Thoracic aorta (tissue), 2 donors: ENCODE results near the gene TMEM134. TPM values are rescaled to one million over a fixed set of nuclear protein-coding genes. Genes with fewer than 3 reads are reported as not detected.

Experiments
- ATAC-seq: fragments of 150-250 bp; one replicate; pipeline ENCODE4 v1.8.0; 2017; ENCODE audit warnings: low read depth; ENCODE audit not compliant: insufficient number of reproducible peaks, low FRiP score
- DNase-seq: peaks from one replicate; pipeline ENCODE4 v3.0.0-alpha.2; 2020; ENCODE audit warnings: low spot score
- H3K27ac ChIP-seq, 2 donors: fragments of 200-600 bp; sonication (generic); 1 replicate in 1 of 2; 2 replicates in 1 of 2; pipeline ENCODE4 v1.5.1; 2016; ENCODE audit warnings: mild to moderate bottlenecking in 2 of 2, moderate library complexity in 2 of 2
- H3K27me3 ChIP-seq: fragments of 200-600 bp; sonication (generic); replicated peaks from 2 replicates; pipeline ENCODE4 v1.6.0; 2016; ENCODE audit warnings: mild to moderate bottlenecking; ENCODE audit not compliant: insufficient read depth
- H3K36me3 ChIP-seq: fragments of 200-600 bp; sonication (generic); one replicate; pipeline ENCODE4 v1.5.1; 2016
- H3K4me1 ChIP-seq, 2 donors: fragments of 200-600 bp; sonication (generic); 1 replicate in 1 of 2; 2 replicates in 1 of 2; pipeline versions ENCODE4 v1.5.1 to v1.6.0; 2016; ENCODE audit warnings: low read depth in 2 of 2, mild to moderate bottlenecking in 1 of 2; ENCODE audit not compliant: control insufficient read depth in 1 of 2
- H3K4me3 ChIP-seq: fragments of 200-600 bp; sonication (generic); 2 replicates; pipeline ENCODE4 v1.5.1; 2016; ENCODE audit warnings: mild to moderate bottlenecking
- H3K9me3 ChIP-seq: fragments of 200-600 bp; sonication (generic); 2 replicates; pipeline ENCODE4 v1.5.1; 2016
- total RNA-seq, 2 donors: library from RNA; depleted of rRNA; stranded (reverse); fragments of >200 nt; gene quantifications; one replicate each; pipeline versions ENCODE4 v1.1.0 to v1.2.3, GENCODE V29; 2016
- TF ChIP-seq, protein P1 (sequence below): fragments of 200-600 bp; sonication (generic); IDR thresholded peaks from one replicate; pipeline ENCODE4 v1.5.1; 2019; ENCODE audit warnings: antibody characterized with exemption

TMEM134 gene
- total RNA-seq, 2 donors from 2014 or later, result 66.7 to 67.7 TPM

- no peak for ATAC-seq
- Histone ChIP-seq H3K27ac (peak overlapping the region; percentile 86 to 97), H3K27me3 (no peaks in the 10 kb centered on the region), H3K4me3 (peak overlapping the region; percentile 98), H3K36me3 (peaks cover 5% of the 10 kb centered on the region), H3K4me1 (peaks cover 12 to 34% of the 10 kb centered on the region in 2 donors), H3K9me3 (no peaks in the 10 kb centered on the region)
- no peak for DNase-seq
- TF ChIP-seq, protein P1, sequence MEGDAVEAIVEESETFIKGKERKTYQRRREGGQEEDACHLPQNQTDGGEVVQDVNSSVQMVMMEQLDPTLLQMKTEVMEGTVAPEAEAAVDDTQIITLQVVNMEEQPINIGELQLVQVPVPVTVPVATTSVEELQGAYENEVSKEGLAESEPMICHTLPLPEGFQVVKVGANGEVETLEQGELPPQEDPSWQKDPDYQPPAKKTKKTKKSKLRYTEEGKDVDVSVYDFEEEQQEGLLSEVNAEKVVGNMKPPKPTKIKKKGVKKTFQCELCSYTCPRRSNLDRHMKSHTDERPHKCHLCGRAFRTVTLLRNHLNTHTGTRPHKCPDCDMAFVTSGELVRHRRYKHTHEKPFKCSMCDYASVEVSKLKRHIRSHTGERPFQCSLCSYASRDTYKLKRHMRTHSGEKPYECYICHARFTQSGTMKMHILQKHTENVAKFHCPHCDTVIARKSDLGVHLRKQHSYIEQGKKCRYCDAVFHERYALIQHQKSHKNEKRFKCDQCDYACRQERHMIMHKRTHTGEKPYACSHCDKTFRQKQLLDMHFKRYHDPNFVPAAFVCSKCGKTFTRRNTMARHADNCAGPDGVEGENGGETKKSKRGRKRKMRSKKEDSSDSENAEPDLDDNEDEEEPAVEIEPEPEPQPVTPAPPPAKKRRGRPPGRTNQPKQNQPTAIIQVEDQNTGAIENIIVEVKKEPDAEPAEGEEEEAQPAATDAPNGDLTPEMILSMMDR, result no peak
These were observed 26.3 kb downstream of the TMEM134 start for GRCh38 chr11:67442504-67443404.

GRCh38 chr11:67441731-67442351 is 27.2 kb downstream of the TMEM134 start:
- H3K27ac ChIP-seq, result no peak overlapping the region
- ATAC-seq (no peak), DNase-seq (no peak)
- H3K4me3 ChIP-seq, result no peak overlapping the region
- H3K36me3 ChIP-seq, result peaks cover 5% of the 10 kb centered on the region
- H3K27me3 ChIP-seq, result no peaks in the 10 kb centered on the region
- H3K4me1 ChIP-seq, result peaks cover 12 to 34% of the 10 kb centered on the region in 2 donors
- H3K9me3 ChIP-seq, result no peaks in the 10 kb centered on the region
- TF ChIP-seq, protein P1, result no peak

DNA sequence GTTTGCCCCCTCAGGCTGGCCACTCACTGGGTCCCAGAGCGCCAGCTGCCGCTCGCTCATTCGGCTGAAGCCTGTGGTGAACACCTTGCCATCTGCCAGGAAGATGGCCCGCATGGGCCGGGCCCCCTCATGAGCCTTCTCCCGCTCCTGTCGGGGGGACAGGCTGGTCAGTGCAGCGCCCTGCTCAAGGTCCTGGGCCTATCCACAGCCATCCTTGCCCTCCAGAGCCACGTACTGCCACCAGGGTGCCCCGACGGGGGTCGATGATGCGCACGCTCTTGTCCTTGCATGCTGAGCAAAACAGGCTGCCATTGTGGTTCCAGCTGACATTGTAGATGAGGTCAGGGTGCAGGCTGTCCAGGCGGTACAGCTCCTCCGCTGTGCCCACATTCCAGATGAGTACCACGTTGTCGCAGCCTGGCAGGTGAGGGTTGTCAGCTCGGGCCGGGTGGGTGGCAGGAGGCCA is 27.9 kb downstream of the TMEM134 start:
- Histone ChIP-seq H3K4me3 (no peak overlapping the region), H3K36me3 (peaks cover 5% of the 10 kb centered on the region), H3K27me3 (no peaks in the 10 kb centered on the region), H3K27ac (no peak overlapping the region), H3K9me3 (no peaks in the 10 kb centered on the region), H3K4me1 (peaks cover 12 to 40% of the 10 kb centered on the region in 2 donors)
- TF ChIP-seq, protein P1, result no peak
- no peak for DNase-seq
- no peak for ATAC-seq

- Histone ChIP-seq H3K27me3 (no peaks in the 10 kb centered on the region), H3K4me1 (peaks cover 12 to 45% of the 10 kb centered on the region in 2 donors), H3K27ac (no peak overlapping the region), H3K9me3 (no peaks in the 10 kb centered on the region), H3K36me3 (peaks cover 5% of the 10 kb centered on the region), H3K4me3 (no peak overlapping the region)
- ATAC-seq (no peak), DNase-seq (no peak)
- TF ChIP-seq, protein P1, result no peak
These were observed 28.6 kb downstream of the TMEM134 start for GRCh38 chr11:67440229-67441097.
